CD4-positive, alpha-beta T cell (primary cell): Measurements from ENCODE around the gene LINC00237. TPM values are rescaled to one million over a fixed set of nuclear protein-coding genes. Genes with fewer than 3 reads are reported as not detected.

Experiments used
- ATAC-seq: fragments of 200-7000 bp; cut with Tn5 transposase; one replicate; pipeline ENCODE4 v1.10.0; 2022; ENCODE audit warnings: mild to moderate bottlenecking; ENCODE audit not compliant: poor library complexity
- CTCF ChIA-PET: fragments of 350-600 bp; sonication (Branson Sonifier 250); formaldehyde crosslinking; loops from one replicate; lab custom pipeline; 2021; ENCODE audit warnings: antibody characterized with exemption, inconsistent platforms; lab: Charles Lee
- POLR2A ChIA-PET: fragments of 350-600 bp; sonication (Branson Sonifier 250); formaldehyde crosslinking; loops from one replicate; lab custom pipeline; 2021; ENCODE audit warnings: antibody characterized with exemption, inconsistent platforms; lab: Charles Lee
- DNase-seq, 14 experiments: peaks; one replicate each; pipeline ENCODE4 v3.0.0-alpha.2; 2013 to 2020; ENCODE audit warnings: mixed read lengths in 2 of 14
- H3K27ac ChIP-seq, 2 donors: one replicate each; pipeline versions ENCODE4 v1.5.1 to v1.7.0; 2013; ENCODE audit warnings: low read length in 2 of 2, low read depth in 1 of 2, mild to moderate bottlenecking in 1 of 2
- H3K27me3 ChIP-seq, 2 experiments: 1 replicate in 1 of 2; 2 replicates in 1 of 2; pipeline versions ENCODE4 v1.6.1 to v1.7.0; 2013; ENCODE audit warnings: low read length in 2 of 2, control low read depth in 1 of 2, mild to moderate bottlenecking in 1 of 2, moderate library complexity in 1 of 2; ENCODE audit not compliant: insufficient read depth in 2 of 2, control insufficient read depth in 1 of 2
- H3K36me3 ChIP-seq: one replicate; pipeline ENCODE4 v1.6.1; 2013; ENCODE audit warnings: low read length, control low read depth; ENCODE audit not compliant: insufficient read depth
- H3K4me1 ChIP-seq: one replicate; pipeline ENCODE4 v1.6.1; 2013; ENCODE audit warnings: low read length, control low read depth; ENCODE audit not compliant: insufficient read depth
- H3K4me3 ChIP-seq: one replicate; pipeline ENCODE4 v1.5.1; 2013; ENCODE audit warnings: mild to moderate bottlenecking, low read length, moderate library complexity
- H3K9me3 ChIP-seq, 2 experiments: 1 replicate in 1 of 2; 2 replicates in 1 of 2; pipeline versions ENCODE4 v1.6.1 to v1.7.0; 2013; ENCODE audit warnings: low read length in 2 of 2, mild to moderate bottlenecking in 2 of 2, control low read depth in 1 of 2, moderate library complexity in 1 of 2; ENCODE audit not compliant: control insufficient read depth in 1 of 2, insufficient read depth in 1 of 2
- H3K27ac Mint-ChIP-seq: one replicate; pipeline ENCODE4 v1.8.0; 2020; ENCODE audit warnings: mixed read lengths
- H3K27me3 Mint-ChIP-seq: one replicate; pipeline ENCODE4 v1.8.0; 2021; ENCODE audit warnings: mixed read lengths
- H3K36me3 Mint-ChIP-seq: one replicate; pipeline ENCODE4 v1.8.0; 2021; ENCODE audit warnings: low read depth, mixed read lengths
- H3K4me1 Mint-ChIP-seq: one replicate; pipeline ENCODE4 v1.8.0; 2021; ENCODE audit warnings: low read depth, mixed read lengths
- H3K4me3 Mint-ChIP-seq: one replicate; pipeline ENCODE4 v1.8.0; 2020; ENCODE audit warnings: mild to moderate bottlenecking, mixed read lengths
- H3K9me3 Mint-ChIP-seq: one replicate; pipeline ENCODE4 v1.8.0; 2020; ENCODE audit warnings: mixed read lengths
- CTCF ChIP-seq: fragments of 200-600 bp; IDR thresholded peaks from one replicate; pipeline ENCODE4 v1.8.0; 2022; ENCODE audit warnings: antibody characterized with exemption, mild to moderate bottlenecking
- intact Hi-C, 2 experiments: fragments of 100-400 bp; cut with DNase I in 1 of 2; cut with micrococcal nuclease in 1 of 2; formaldehyde crosslinking; loops; one replicate each; pipeline versions ENCODE4 v1.15.1 to v1.9.0; 2023 to 2025; cut with DNase I, micrococcal nuclease
- total RNA-seq, 174 experiments: library from RNA in 2 of 174; stranded (reverse) in 2 of 174; gene quantifications; one replicate each; pipeline ENCODE4 v1.2.3 and lab custom pipeline; 2021 to 2026

Gene LINC00237
- total RNA-seq, 2 experiments from 2014 or later, result not detected

GRCh38 chr20:21076073-21076472, 30.1 kb downstream of the LINC00237 start:
- no peaks in the 10 kb centered on the region for H3K9me3 Mint-ChIP-seq
- ATAC-seq (no peak), DNase-seq (no peak)
- no peaks in the 10 kb centered on the region for H3K36me3 ChIP-seq
- H3K9me3 ChIP-seq, result peaks cover 0 to 5% of the 10 kb centered on the region in 2 experiments
- H3K4me1 ChIP-seq, result no peaks in the 10 kb centered on the region
- ChIA-PET CTCF (interaction anchor here (0.5 kb wide), 1 partner anchor 26 kb away, joined by 3 read pairs; no protein-coding TSS in a partner anchor), POLR2A (no interaction called here)
- no peaks in the 10 kb centered on the region for H3K4me1 Mint-ChIP-seq
- H3K27ac Mint-ChIP-seq, result no peak overlapping the region
- no peak overlapping the region for H3K27ac ChIP-seq
- no peaks in the 10 kb centered on the region for H3K36me3 Mint-ChIP-seq
- no peak overlapping the region for H3K4me3 ChIP-seq
- peaks cover 71% of the 10 kb centered on the region for H3K27me3 Mint-ChIP-seq
- no peak for TF ChIP-seq CTCF
- intact Hi-C loops, result no loop called here
- H3K4me3 Mint-ChIP-seq, result no peak overlapping the region
- H3K27me3 ChIP-seq, result peaks cover 5 to 8% of the 10 kb centered on the region in 2 experiments

- Mint-ChIP-seq H3K27me3 (peaks cover 65% of the 10 kb centered on the region), H3K4me3 (no peak overlapping the region), H3K27ac (no peak overlapping the region), H3K9me3 (no peaks in the 10 kb centered on the region), H3K36me3 (no peaks in the 10 kb centered on the region), H3K4me1 (no peaks in the 10 kb centered on the region)
- CTCF ChIA-PET, result interaction anchor here (0.5 kb wide), 1 partner anchor 27 kb away, joined by 3 read pairs; no protein-coding TSS in a partner anchor
- Histone ChIP-seq H3K27ac (no peak overlapping the region), H3K9me3 (peaks cover 0 to 5% of the 10 kb centered on the region in 2 experiments), H3K4me1 (no peaks in the 10 kb centered on the region), H3K4me3 (no peak overlapping the region), H3K27me3 (peaks cover 5 to 8% of the 10 kb centered on the region in 2 experiments), H3K36me3 (no peaks in the 10 kb centered on the region)
- no peak for ATAC-seq
- POLR2A ChIA-PET, result no interaction called here
- intact Hi-C loops, result no loop called here
- TF ChIP-seq CTCF, result no peak
- no peak for DNase-seq
Measured at GRCh38 chr20:21075471-21075870, 30.7 kb downstream of the LINC00237 start.

- Histone ChIP-seq H3K36me3 (no peaks in the 10 kb centered on the region), H3K27me3 (peaks cover 5 to 8% of the 10 kb centered on the region in 2 experiments), H3K4me3 (no peak overlapping the region), H3K9me3 (peaks cover 0 to 5% of the 10 kb centered on the region in 2 experiments), H3K4me1 (no peaks in the 10 kb centered on the region), H3K27ac (no peak overlapping the region)
- H3K36me3 Mint-ChIP-seq, result no peaks in the 10 kb centered on the region
- no peak overlapping the region for H3K27ac Mint-ChIP-seq
- no peaks in the 10 kb centered on the region for H3K4me1 Mint-ChIP-seq
- DNase-seq, result no peak
- no peak for TF ChIP-seq CTCF
- ATAC-seq, result no peak
- ChIA-PET POLR2A (no interaction called here), CTCF (no interaction called here)
- intact Hi-C loops, result no loop called here
- H3K9me3 Mint-ChIP-seq, result no peaks in the 10 kb centered on the region
- H3K4me3 Mint-ChIP-seq, result no peak overlapping the region
- peaks cover 62% of the 10 kb centered on the region for H3K27me3 Mint-ChIP-seq
Measured at GRCh38 chr20:21074605-21075336, 31.4 kb downstream of the LINC00237 start.
